Stimulated activated CD8-positive, alpha-beta memory T cell treated with anti-CD3 and anti-CD28 coated beads, Interleukin-2, amount 100 ng/mL, for 1 hour (primary cell): ENCODE data around the gene FBXL2.

Experiments used
- DNase-seq, 2 donors: peaks; one replicate each; pipeline ENCODE4 v3.0.0-alpha.2; 2020; ENCODE audit warnings: low read depth in 2 of 2

FBXL2 gene

DNA sequence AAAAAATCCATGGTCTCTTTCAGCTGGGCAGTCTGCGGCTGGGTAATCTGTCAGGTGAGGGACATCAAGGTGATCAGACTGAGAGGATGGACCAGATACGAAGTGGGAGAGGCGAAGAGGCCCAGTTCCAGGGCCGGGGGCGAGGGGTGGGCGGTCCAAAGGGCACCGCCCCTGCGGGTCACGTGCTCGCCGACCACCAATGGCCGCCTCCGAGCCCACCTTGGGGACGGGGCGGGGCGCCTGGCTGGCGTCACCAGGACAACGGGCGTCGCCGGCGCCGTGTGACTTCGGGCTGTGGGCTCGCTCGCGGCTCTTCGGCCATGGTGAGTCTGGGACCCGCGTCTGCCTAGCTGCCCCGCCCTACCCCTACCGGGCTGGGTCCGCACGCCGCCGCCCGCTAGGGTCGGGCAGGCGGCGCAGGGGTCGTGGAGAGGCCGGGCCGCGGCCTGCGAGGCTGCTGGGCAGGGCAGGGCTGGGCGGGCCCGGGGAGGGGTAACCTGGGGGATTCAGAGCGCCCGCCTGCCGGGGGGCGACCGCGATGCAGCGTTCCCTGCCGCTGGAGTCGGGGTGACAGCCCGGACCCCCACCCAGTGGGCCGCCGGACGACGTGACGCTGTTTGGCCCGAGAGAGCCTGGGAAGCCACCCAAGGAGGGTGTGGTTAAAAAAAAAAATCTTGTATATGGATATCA is at the start of gene FBXL2:
FBXL2 (plus strand) TSS at position 250 of the 690 bp plus-strand sequence; CDS start at position 321, 71 bp downstream.
- DNase-seq: no peak

- DNase-seq: no peak
Measured at GRCh38 chr3:33229066-33229465, 48.2 kb upstream of the FBXL2 start.

GRCh38 chr3:33229947-33230346 is 47.3 kb upstream of the FBXL2 start:
- no peak for DNase-seq

DNA sequence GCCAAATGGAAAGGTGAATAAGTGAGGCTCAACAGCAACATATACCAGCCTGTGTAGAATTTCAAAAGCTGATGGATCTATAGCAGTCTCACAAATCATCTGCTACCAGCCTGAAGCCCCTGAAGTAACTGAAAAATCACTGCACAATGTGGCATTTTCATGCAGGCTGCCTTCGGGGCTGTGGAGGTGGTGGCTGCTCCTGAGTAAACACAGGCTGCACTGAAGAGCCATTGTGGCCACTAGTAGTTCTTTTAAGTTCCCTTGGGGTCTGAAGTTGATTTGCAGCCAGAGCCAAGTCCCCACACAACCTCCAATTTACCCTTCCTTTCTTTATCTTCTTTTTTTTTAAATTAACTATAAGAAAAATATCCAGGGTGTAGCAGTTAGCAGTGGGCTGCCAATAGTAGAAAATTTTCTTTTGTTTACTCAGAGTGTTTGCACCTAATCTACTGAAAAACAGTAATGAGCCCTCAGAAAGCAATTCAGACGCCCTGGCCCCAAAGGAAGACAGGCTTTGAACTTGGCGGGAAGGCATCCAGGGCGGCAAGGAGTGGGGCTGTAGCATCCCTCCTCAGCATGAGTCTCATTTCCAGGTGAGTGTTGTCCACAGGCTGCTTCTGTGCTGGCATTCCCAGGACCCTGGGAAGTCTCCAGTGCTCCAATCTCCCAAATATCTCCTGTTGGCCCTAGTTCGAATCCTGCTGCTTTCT is 45.3 kb upstream of the FBXL2 start:
- no peak for DNase-seq

DNA sequence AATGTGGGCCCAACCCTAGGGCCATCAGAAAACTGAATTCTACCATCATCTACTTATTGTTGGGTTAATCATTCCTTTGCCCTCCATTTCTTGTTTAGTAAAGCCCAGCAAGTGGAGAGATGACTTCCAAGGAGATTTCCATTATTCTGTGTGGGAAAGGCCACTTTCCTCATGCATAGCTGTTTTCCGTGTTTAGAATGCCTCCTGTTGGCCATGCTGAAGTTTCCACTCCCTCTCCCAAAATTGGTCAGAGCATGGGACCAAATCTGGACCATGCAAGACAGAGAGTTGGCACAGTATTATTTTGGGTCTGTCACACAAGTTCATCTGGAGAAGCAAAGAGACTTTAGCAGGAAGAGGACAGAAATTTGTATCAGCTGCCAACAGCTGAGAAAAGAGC is 43.4 kb upstream of the FBXL2 start:
- DNase-seq: no peak

DNA sequence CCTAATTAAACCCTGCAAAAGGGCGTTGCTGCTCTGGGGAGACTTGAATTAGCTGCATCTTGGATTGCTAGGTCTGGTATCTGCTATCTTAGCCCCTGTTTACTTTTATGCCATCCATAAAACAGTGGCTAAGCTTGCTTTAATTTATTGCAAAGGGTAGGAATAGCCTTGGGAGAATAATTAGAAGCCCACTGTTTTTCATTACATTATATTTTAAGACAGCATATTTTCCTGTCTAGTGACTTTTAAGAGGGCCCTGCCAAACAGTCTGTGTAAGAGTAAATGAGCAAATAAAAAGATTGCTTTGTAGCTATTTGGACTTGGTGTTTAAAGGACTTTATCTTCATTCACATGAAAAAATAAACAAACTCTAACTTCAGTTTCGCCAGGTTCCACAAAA is 41.2 kb upstream of the FBXL2 start:
- DNase-seq: no peak

DNA sequence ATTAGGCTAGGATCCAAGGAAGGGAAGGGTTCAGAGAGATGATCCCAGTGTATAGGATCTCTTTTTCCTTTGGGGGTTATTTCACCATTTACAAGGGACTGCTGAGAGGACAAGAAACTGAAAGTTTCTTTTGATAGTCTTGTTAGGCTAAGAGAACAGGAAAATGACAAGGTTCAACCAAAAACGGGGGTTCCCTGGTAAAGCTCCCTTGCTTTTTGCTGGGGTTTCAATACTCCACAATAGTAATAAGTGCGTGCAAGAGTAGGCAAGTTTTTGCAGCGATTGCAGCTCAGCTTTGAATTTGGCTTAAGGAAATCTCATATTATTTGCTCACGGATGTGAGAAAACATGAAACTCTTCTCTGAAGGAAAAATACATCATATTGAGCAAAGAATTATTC is 39.8 kb upstream of the FBXL2 start:
- no peak for DNase-seq

DNA sequence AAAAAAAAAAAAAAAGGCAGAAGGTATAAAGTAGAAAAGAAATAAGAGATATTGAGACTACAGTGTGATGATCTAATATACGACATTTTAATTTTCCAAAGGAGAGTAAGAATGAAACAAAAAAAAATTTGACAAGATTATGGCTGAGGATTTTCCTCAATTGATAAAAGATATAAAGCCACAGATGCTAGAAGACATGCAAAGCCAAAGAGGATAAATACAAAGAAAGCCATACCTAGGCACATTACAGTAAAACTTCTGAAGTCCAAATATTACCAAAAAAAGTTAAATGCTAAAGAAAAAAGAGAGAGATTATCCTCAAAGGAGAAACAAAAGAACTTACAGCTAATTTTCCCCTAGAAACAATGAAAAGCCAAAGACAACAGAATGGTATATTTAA is 38.3 kb upstream of the FBXL2 start:
- DNase-seq: no peak

DNA sequence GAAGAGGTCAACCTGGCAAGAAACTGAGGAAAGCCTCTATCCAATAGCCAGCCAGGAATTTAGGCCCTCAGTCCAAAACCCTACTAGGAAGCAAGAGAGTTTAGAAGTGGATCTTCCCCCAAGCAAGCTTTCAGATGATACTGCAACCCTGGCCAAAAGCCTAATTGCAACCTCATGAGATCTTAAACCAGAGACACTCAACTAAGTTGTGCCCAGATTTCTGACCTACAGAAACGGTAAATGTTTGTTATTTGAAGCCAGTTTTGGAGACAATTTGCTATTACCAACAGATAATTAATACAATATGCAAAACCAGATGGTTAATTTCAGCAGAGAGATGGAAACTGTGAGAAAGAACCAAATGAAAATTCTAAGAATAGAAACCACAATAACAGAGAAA is 37.0 kb upstream of the FBXL2 start:
- DNase-seq: no peak

GRCh38 chr3:33246786-33247185 is 30.5 kb upstream of the FBXL2 start:
- no peak for DNase-seq

- DNase-seq: no peak
Measured at GRCh38 chr3:33250712-33251111, 26.5 kb upstream of the FBXL2 start.

GRCh38 chr3:33256249-33256648 is 21.0 kb upstream of the FBXL2 start:
- DNase-seq: no peak

DNA sequence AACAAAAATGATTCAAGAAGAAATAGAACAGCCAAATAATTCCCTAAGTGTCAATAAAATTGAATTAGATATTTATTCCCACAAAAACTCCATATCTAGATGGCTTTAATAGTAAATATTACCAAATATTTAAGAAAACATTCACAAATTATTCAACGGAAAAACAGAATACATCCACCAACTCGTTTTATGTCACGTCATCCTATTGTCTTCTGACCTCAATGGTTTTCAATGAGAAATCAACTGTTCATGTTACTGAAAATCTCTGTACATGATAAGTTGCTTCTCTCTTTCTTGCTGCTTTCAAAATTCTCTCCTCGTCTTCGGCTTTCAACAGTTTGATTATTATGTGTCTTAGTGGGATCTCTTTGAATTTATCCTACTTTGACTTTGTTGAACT is 17.1 kb upstream of the FBXL2 start:
- DNase-seq: no peak

- DNase-seq: no peak
Measured at GRCh38 chr3:33269385-33269784, 7.9 kb upstream of the FBXL2 start.

GRCh38 chr3:33271324-33271723 is 5.9 kb upstream of the FBXL2 start:
- DNase-seq: no peak

- DNase-seq: no peak
Measured at GRCh38 chr3:33273628-33274027, 3.6 kb upstream of the FBXL2 start.

- no peak for DNase-seq
Measured at GRCh38 chr3:33278163-33278562, 921 bp downstream of the FBXL2 start.

DNA sequence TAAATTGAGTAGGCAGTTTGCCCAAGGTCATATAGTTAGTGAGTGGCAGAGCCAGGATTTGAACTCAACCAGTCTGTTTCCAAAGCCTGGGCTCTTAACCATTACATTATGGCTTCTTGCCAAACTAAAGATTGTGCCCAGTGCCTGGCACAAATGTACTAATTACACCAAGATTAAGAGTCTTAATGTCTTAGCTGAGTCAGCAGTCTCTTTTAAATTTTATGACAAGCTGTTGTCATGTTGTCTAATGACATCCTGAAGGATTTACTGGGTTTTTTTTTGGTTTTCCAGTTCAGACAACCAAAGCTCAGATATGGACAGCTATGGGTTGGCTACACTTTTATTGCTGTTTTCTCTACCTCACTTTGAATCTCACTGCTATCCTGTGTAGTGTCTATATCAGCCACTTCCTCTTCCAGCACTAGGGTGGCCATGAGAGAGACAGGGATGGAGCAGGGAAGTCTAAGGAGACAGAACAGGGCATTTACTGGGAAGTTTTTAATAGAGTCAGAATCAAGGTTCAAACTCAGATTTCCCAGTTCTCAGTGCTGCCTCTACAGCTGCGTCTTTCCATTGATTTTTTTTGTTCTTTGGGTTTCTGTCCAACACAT is 10.5 kb downstream of the FBXL2 start:
- no peak for DNase-seq

GRCh38 chr3:33299395-33300081 is 22.3 kb downstream of the FBXL2 start:
- DNase-seq: no peak

GRCh38 chr3:33312361-33312760 is 35.1 kb downstream of the FBXL2 start:
- DNase-seq: no peak

- no peak for DNase-seq
Measured at GRCh38 chr3:33313331-33313730, 36.1 kb downstream of the FBXL2 start.

DNA sequence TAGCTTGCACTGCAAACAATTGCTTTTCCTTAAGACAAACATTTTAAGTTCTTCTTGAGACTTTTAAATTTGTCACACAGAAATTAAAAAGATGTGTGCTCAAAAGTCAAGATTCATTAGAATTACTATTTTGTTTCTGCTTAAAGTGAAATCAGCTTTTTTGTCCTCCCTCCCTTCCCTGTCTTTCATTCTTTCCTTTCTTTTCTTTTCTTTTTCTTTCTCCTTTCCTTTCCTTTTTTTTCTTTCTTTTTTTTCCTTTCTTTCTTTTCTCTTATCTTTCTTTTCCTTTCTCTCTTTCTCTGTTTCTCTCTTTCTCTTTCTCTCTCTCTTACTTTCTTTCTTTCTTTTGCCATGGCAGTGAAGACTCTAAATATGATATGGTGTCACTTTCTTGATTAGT is 37.8 kb downstream of the FBXL2 start:
- no peak for DNase-seq

GRCh38 chr3:33315826-33316225 is 38.6 kb downstream of the FBXL2 start:
- no peak for DNase-seq
